Renal pelvis (tissue), 4 donors: ENCODE results near the gene RGS12. TPM values are rescaled to one million over a fixed set of nuclear protein-coding genes. Genes with fewer than 3 reads are reported as not detected.

Source experiments
- DNase-seq: peaks from one replicate; pipeline ENCODE4 v3.0.0-alpha.2; 2013
- polyA plus RNA-seq, 3 donors: library from polyadenylated mRNA; unstranded; fragments of 120-200 nt; gene quantifications; one replicate each; pipeline ENCODE4 v1.2.1, GENCODE V29; 2013; ENCODE audit not compliant: insufficient read length in 3 of 3

The RGS12 gene
- polyA plus RNA-seq, 3 donors: 44.3 to 60.8 (median 50.4) TPM

- DNase-seq: no peak
Measured at GRCh38 chr4:3324093-3324815, 31.4 kb downstream of the RGS12 start.

- DNase-seq: no peak
Measured at GRCh38 chr4:3328814-3329663, 36.2 kb downstream of the RGS12 start.

- no peak for DNase-seq
Measured at GRCh38 chr4:3329887-3330286, 37.1 kb downstream of the RGS12 start.

- DNase-seq: no peak
Measured at GRCh38 chr4:3330707-3331106, 37.9 kb downstream of the RGS12 start.

GRCh38 chr4:3331511-3332394, 38.9 kb downstream of the RGS12 start:
- DNase-seq: no peak

- no peak for DNase-seq
Measured at GRCh38 chr4:3332498-3332897, 39.7 kb downstream of the RGS12 start.

- DNase-seq: no peak
Measured at GRCh38 chr4:3334316-3334715, 41.5 kb downstream of the RGS12 start.

GRCh38 chr4:3335385-3335784, 42.6 kb downstream of the RGS12 start:
- no peak for DNase-seq

GRCh38 chr4:3335982-3336381, 43.2 kb downstream of the RGS12 start:
- no peak for DNase-seq

GRCh38 chr4:3336382-3337356, 43.8 kb downstream of the RGS12 start:
- DNase-seq: no peak

GRCh38 chr4:3337357-3337732, 44.5 kb downstream of the RGS12 start:
- no peak for DNase-seq

- no peak for DNase-seq
Measured at GRCh38 chr4:3337811-3338210, 45.0 kb downstream of the RGS12 start.

GRCh38 chr4:3338321-3338838, 45.6 kb downstream of the RGS12 start:
- DNase-seq: no peak

GRCh38 chr4:3338976-3339531, 46.2 kb downstream of the RGS12 start:
- DNase-seq: no peak

- DNase-seq: no peak
Measured at GRCh38 chr4:3339577-3339976, 46.8 kb downstream of the RGS12 start.

GRCh38 chr4:3340038-3340699, 47.3 kb downstream of the RGS12 start:
- no peak for DNase-seq

- no peak for DNase-seq
Measured at GRCh38 chr4:3340700-3341083, 47.9 kb downstream of the RGS12 start.

GRCh38 chr4:3341760-3342159, 48.9 kb downstream of the RGS12 start:
- no peak for DNase-seq

GRCh38 chr4:3342182-3342854, 49.5 kb downstream of the RGS12 start:
- no peak for DNase-seq
